Karpas-422 (cell line): ENCODE results near the gene KIAA1549. TPM values are rescaled to one million over a fixed set of nuclear protein-coding genes. Genes with fewer than 3 reads are reported as not detected.

ENCODE experiments used
- DNase-seq: peaks from one replicate; pipeline ENCODE4 v3.0.0-alpha.2; 2015
- H2AFZ ChIP-seq: fragments of 200-600 bp; sonication (generic); 2 replicates; pipeline ENCODE4 v1.6.1; 2014; ENCODE audit warnings: antibody characterized with exemption, low read length, mixed read lengths
- H3K27ac ChIP-seq: fragments of 200-600 bp; sonication (generic); 2 replicates; pipeline ENCODE4 v1.5.1; 2014; ENCODE audit warnings: mild to moderate bottlenecking, low read length, moderate library complexity
- H3K27me3 ChIP-seq: fragments of 200-600 bp; sonication (generic); 2 replicates; pipeline ENCODE4 v1.6.1; 2014; ENCODE audit warnings: low read length, mixed read lengths
- H3K36me3 ChIP-seq: fragments of 200-600 bp; sonication (generic); 2 replicates; pipeline ENCODE4 v1.6.1; 2014; ENCODE audit warnings: low read length, mixed read lengths; ENCODE audit not compliant: insufficient read depth
- H3K4me1 ChIP-seq: fragments of 200-600 bp; sonication (generic); 2 replicates; pipeline ENCODE4 v1.6.1; 2014; ENCODE audit warnings: mild to moderate bottlenecking, low read length, mixed read lengths
- H3K4me2 ChIP-seq: fragments of 200-600 bp; sonication (generic); 2 replicates; pipeline ENCODE4 v1.6.1; 2014; ENCODE audit warnings: low read length, low read depth, mild to moderate bottlenecking; ENCODE audit not compliant: poor library complexity, severe bottlenecking
- H3K4me3 ChIP-seq: fragments of 200-600 bp; sonication (generic); 2 replicates; pipeline ENCODE4 v1.5.1; 2014; ENCODE audit warnings: mild to moderate bottlenecking, antibody characterized with exemption, low read length, mixed read lengths
- H3K79me2 ChIP-seq: fragments of 200-600 bp; sonication (generic); 2 replicates; pipeline ENCODE4 v1.6.1; 2014; ENCODE audit warnings: mild to moderate bottlenecking, low read length, mixed read lengths
- H3K9ac ChIP-seq: fragments of 200-600 bp; sonication (generic); 2 replicates; pipeline ENCODE4 v1.6.0; 2014; ENCODE audit warnings: low read length
- H3K9me2 ChIP-seq: fragments of 200-600 bp; sonication (generic), shearing (Covaris generic); replicated peaks from 2 replicates; pipeline ENCODE4 v1.6.0; 2014; ENCODE audit warnings: mild to moderate bottlenecking, low read length, moderate library complexity; ENCODE audit not compliant: insufficient read depth
- H3K9me3 ChIP-seq: fragments of 300-700, 200-600 bp; sonication (generic); 2 replicates; pipeline ENCODE4 v1.6.1; 2014; ENCODE audit warnings: low read length, mixed read lengths
- H4K20me1 ChIP-seq: fragments of 200-600 bp; sonication (generic); 2 replicates; pipeline ENCODE4 v1.6.1; 2014; ENCODE audit warnings: mild to moderate bottlenecking, antibody characterized with exemption, low read length, low read depth; ENCODE audit not compliant: insufficient read depth
- total RNA-seq: library from RNA; depleted of rRNA; stranded (reverse); fragments of >200 nt; shearing (Covaris generic); gene quantifications from 2 replicates; pipeline ENCODE4 v1.2.3, GENCODE V29; 2014; ENCODE audit warnings: low replicate concordance

Gene KIAA1549
- total RNA-seq, 1 experiment from 2014 or later, result not detected

DNA sequence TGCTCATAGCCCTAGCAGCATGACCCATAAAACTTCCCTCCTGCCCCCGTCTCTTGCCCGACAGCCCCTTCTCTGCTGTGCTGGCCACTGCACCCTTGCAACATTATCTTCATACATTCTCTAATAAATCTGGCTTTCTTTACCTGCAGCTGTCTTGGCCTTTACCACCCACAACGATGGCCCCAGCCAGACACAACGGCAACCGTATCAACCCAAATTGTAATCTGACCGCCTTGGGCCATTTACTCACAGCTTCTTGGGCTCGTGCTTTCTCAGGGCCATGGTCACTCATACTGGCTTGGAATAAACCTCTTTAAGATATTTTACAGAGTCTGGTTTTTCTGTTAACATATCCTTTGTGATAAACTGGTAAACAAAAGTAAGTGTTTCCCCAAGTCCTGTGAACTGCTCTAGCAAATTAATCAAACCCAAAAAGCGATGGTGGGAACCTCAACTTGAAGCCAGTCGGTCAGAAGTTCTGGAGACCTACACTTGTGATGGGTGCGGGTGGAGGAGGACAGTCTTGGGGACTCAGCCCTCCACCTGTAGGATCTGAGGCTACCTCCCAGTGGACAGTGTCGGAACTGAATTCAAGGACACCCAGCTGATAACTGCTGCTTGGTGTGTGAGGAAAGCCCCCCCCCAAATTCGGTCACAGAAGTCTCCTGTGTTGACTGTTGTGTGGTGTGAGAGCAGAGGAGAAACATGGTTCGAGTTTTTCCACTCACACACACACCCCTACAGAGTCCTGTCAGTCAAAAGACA, 95.6 kb downstream of the KIAA1549 start:
- H3K9me2 ChIP-seq, result no peaks in the 10 kb centered on the region
- no peak for DNase-seq
- H3K9me3 ChIP-seq, result no peaks in the 10 kb centered on the region
- no peaks in the 10 kb centered on the region for H3K27me3 ChIP-seq
- no peak overlapping the region for H3K4me2 ChIP-seq
- H3K36me3 ChIP-seq, result no peaks in the 10 kb centered on the region
- no peaks in the 10 kb centered on the region for H4K20me1 ChIP-seq
- no peaks in the 10 kb centered on the region for H3K79me2 ChIP-seq
- no peaks in the 10 kb centered on the region for H3K4me1 ChIP-seq
- no peak overlapping the region for H3K27ac ChIP-seq
- no peak overlapping the region for H3K4me3 ChIP-seq
- H3K9ac ChIP-seq, result no peak overlapping the region
- H2AFZ ChIP-seq, result no peak overlapping the region

DNA sequence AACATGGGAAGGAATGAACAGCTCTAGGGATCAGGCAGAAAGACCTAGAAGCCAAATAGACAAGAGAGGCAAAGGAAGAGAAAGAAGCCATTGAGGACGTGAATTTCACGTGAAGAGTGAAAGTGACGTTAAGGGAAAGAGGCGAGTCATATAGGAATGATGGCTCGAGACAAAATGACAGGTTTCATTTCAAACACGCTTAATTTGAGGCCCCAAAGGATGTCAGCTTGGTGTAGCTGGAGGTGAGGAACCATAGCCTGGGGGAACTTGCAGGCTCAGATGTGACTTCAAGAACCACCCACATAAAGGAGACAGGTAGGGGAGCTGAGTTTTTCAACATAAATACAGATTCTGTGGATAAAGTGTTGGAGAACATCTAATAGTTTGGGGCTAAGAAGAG, 98.9 kb downstream of the KIAA1549 start:
- no peak for DNase-seq
- Histone ChIP-seq H3K9me2 (no peaks in the 10 kb centered on the region), H4K20me1 (no peaks in the 10 kb centered on the region), H2AFZ (no peak overlapping the region), H3K4me3 (no peak overlapping the region), H3K4me1 (no peaks in the 10 kb centered on the region), H3K9ac (no peak overlapping the region), H3K27me3 (no peaks in the 10 kb centered on the region), H3K4me2 (no peak overlapping the region), H3K27ac (no peak overlapping the region), H3K9me3 (no peaks in the 10 kb centered on the region), H3K36me3 (no peaks in the 10 kb centered on the region), H3K79me2 (no peaks in the 10 kb centered on the region)

- no peak overlapping the region for H3K4me2 ChIP-seq
- no peak overlapping the region for H3K4me3 ChIP-seq
- no peaks in the 10 kb centered on the region for H3K79me2 ChIP-seq
- no peak overlapping the region for H2AFZ ChIP-seq
- H3K27me3 ChIP-seq, result no peaks in the 10 kb centered on the region
- no peaks in the 10 kb centered on the region for H4K20me1 ChIP-seq
- H3K4me1 ChIP-seq, result no peaks in the 10 kb centered on the region
- no peak overlapping the region for H3K27ac ChIP-seq
- H3K9me2 ChIP-seq, result no peaks in the 10 kb centered on the region
- DNase-seq, result no peak
- H3K9ac ChIP-seq, result no peak overlapping the region
- no peaks in the 10 kb centered on the region for H3K9me3 ChIP-seq
- H3K36me3 ChIP-seq, result no peaks in the 10 kb centered on the region
These were observed 99.5 kb downstream of the KIAA1549 start for GRCh38 chr7:138881579-138882188.

GRCh38 chr7:138880881-138881578, 100.2 kb downstream of the KIAA1549 start:
- Histone ChIP-seq H3K4me1 (no peaks in the 10 kb centered on the region), H3K9me3 (no peaks in the 10 kb centered on the region), H3K27ac (no peak overlapping the region), H3K4me2 (no peak overlapping the region), H3K79me2 (no peaks in the 10 kb centered on the region), H4K20me1 (no peaks in the 10 kb centered on the region), H3K27me3 (no peaks in the 10 kb centered on the region), H2AFZ (no peak overlapping the region), H3K36me3 (no peaks in the 10 kb centered on the region), H3K4me3 (no peak overlapping the region), H3K9me2 (no peaks in the 10 kb centered on the region), H3K9ac (no peak overlapping the region)
- no peak for DNase-seq

DNA sequence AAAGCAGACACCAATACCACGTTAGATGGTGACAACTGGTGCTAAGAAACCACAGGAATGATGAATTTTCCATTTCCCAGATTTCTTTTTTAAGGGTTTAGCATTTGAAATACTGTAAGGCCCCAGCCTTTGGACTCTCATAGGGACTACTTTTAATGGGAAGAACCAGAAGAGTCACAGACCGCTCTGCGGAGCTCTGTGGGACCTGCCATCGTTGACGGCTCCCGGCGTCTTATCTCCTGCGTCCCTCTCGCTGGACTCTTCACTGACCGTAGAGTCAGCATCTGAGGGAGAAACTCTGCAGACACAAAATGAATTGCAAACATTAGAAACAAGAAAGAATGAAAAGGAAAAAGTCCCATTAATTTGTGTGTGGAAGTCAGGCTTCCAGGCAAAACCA, 101.8 kb downstream of the KIAA1549 start:
- Histone ChIP-seq H3K27me3 (no peaks in the 10 kb centered on the region), H3K4me3 (no peak overlapping the region), H3K27ac (no peak overlapping the region), H4K20me1 (no peaks in the 10 kb centered on the region), H3K36me3 (no peaks in the 10 kb centered on the region), H3K4me2 (no peak overlapping the region), H3K9me2 (no peaks in the 10 kb centered on the region), H3K79me2 (no peaks in the 10 kb centered on the region), H3K4me1 (no peaks in the 10 kb centered on the region), H2AFZ (no peak overlapping the region), H3K9ac (no peak overlapping the region), H3K9me3 (no peaks in the 10 kb centered on the region)
- DNase-seq, result no peak

DNA sequence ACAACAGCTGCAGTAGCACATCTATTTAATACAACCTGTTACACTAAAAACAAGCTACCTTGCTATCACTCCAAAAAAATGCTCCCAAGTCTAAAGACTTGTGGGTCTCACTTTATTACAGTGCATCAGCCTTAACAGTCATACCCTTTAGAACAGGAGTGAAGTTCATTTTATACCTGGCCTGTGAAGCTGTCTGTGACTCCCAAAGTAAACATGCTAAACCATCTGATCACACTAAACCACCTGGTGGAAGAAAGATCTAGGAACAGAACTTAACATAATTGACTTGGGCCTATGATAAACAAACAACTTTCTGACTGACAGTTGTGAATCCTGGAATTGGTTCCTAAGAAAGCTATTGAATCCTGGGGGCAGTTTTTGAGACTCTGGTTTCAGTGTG, 102.3 kb downstream of the KIAA1549 start:
- H4K20me1 ChIP-seq, result no peaks in the 10 kb centered on the region
- no peaks in the 10 kb centered on the region for H3K27me3 ChIP-seq
- no peak overlapping the region for H3K4me2 ChIP-seq
- no peaks in the 10 kb centered on the region for H3K79me2 ChIP-seq
- no peaks in the 10 kb centered on the region for H3K9me3 ChIP-seq
- H3K4me3 ChIP-seq, result no peak overlapping the region
- no peak overlapping the region for H2AFZ ChIP-seq
- no peak overlapping the region for H3K27ac ChIP-seq
- DNase-seq, result no peak
- no peaks in the 10 kb centered on the region for H3K4me1 ChIP-seq
- no peaks in the 10 kb centered on the region for H3K9me2 ChIP-seq
- H3K36me3 ChIP-seq, result no peaks in the 10 kb centered on the region
- H3K9ac ChIP-seq, result no peak overlapping the region

DNA sequence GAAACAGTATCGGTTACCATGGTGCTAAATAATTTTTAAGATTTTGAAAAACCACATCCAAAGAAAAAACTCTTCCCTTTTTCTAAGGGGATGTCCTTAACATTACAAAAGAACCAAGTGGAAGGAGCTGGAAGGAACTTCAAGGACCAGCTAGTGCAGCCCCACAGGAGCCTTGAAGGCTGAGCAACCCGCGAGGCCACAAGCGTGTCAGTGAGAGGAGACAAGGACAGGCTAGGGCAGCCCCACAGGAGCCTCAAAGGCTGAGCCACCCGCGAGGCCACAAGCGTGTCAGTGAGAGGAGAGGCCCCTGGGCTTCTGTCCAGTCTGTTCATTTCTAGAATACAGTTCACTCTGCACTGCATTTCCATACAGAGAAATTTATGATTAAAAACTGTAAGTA, 103.1 kb downstream of the KIAA1549 start:
- no peaks in the 10 kb centered on the region for H3K9me2 ChIP-seq
- no peaks in the 10 kb centered on the region for H4K20me1 ChIP-seq
- H2AFZ ChIP-seq, result no peak overlapping the region
- no peaks in the 10 kb centered on the region for H3K9me3 ChIP-seq
- no peak overlapping the region for H3K4me2 ChIP-seq
- no peaks in the 10 kb centered on the region for H3K36me3 ChIP-seq
- DNase-seq, result no peak
- no peak overlapping the region for H3K9ac ChIP-seq
- H3K4me1 ChIP-seq, result no peaks in the 10 kb centered on the region
- no peak overlapping the region for H3K27ac ChIP-seq
- no peak overlapping the region for H3K4me3 ChIP-seq
- H3K79me2 ChIP-seq, result no peaks in the 10 kb centered on the region
- H3K27me3 ChIP-seq, result no peaks in the 10 kb centered on the region

DNA sequence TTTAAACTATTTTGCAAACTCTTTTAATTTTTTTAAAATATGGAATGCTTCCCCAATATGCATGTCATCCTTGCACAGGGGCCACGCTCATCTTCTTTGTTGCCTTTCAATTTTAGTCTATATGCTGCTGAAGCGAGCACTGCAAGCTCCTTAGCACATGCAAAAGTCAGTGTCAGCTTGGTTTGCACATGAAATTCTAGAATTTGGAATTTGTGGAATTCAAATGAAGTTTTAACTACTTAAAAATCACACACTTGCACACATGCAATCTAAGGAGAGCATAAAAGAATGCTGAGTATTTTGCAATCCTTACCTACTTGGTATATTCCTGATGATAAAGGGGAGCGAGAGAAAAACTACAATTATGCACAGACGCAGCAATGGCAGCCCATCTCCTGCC, 104.9 kb downstream of the KIAA1549 start:
- H3K9ac ChIP-seq, result no peak overlapping the region
- no peaks in the 10 kb centered on the region for H3K9me2 ChIP-seq
- H3K27me3 ChIP-seq, result no peaks in the 10 kb centered on the region
- no peak for DNase-seq
- H3K4me3 ChIP-seq, result no peak overlapping the region
- no peaks in the 10 kb centered on the region for H3K9me3 ChIP-seq
- no peak overlapping the region for H3K4me2 ChIP-seq
- H4K20me1 ChIP-seq, result no peaks in the 10 kb centered on the region
- no peak overlapping the region for H2AFZ ChIP-seq
- no peaks in the 10 kb centered on the region for H3K79me2 ChIP-seq
- H3K4me1 ChIP-seq, result no peaks in the 10 kb centered on the region
- H3K36me3 ChIP-seq, result no peaks in the 10 kb centered on the region
- no peak overlapping the region for H3K27ac ChIP-seq
